GM23248 (cell line): Measurements from ENCODE around the gene FTO.

Experiments
- EZH2 ChIP-seq: fragments of 200-600 bp; sonication (generic); IDR thresholded peaks from 2 replicates; pipeline ENCODE4 v1.6.1; 2018; ENCODE audit warnings: antibody characterized with exemption, mild to moderate bottlenecking; ENCODE audit not compliant: insufficient read depth, poor library complexity, severe bottlenecking
- EZH2phosphoT487 ChIP-seq: fragments of 200-600 bp; sonication (generic); IDR thresholded peaks from 2 replicates; pipeline ENCODE4 v1.6.1; 2018; ENCODE audit warnings: antibody characterized with exemption, moderate library complexity, mild to moderate bottlenecking, low read depth; ENCODE audit not compliant: insufficient read depth

DNA sequence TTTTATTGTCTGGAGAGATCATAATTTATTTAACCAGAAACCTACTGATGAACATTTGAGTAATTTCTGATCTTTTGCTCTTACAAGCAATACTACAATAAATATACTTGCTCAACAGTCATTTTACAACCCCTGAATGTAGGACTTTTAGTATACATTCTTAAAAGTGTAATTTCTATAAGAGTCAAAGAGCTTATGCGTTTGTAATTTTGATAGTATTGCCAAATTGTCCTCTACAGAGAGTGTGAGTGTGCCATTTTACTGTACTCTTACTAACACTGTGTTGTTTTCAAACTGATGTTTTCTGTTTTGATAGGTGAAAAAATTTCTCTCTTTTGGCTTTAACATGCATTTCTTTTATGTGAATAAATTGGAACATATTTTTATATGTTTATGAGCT is 139.1 kb downstream of the FTO start:
- TF ChIP-seq EZH2 (no peak), EZH2phosphoT487 (no peak)
